Upper lobe of right lung (tissue), 1 donor: ENCODE measurements around the gene KCNQ5. TPM values are rescaled to one million over a fixed set of nuclear protein-coding genes. Genes with fewer than 3 reads are reported as not detected.

Experiments used
- ATAC-seq: fragments of 200-7000 bp; cut with Tn5 transposase; one replicate; pipeline ENCODE4 v1.9.1; 2020; ENCODE audit warnings: mild to moderate bottlenecking, moderate library complexity
- DNase-seq: peaks from one replicate; pipeline ENCODE4 v3.0.0-alpha.2; 2020
- H3K27ac ChIP-seq: fragments of 200-600 bp; one replicate; pipeline ENCODE4 v1.8.0; 2022
- H3K27me3 ChIP-seq: fragments of 200-600 bp; one replicate; pipeline ENCODE4 v1.8.0; 2022; ENCODE audit warnings: mild to moderate bottlenecking
- H3K36me3 ChIP-seq: fragments of 200-600 bp; one replicate; pipeline ENCODE4 v1.8.0; 2022
- H3K4me1 ChIP-seq: fragments of 200-600 bp; one replicate; pipeline ENCODE4 v1.8.0; 2022
- H3K4me3 ChIP-seq: fragments of 200-600 bp; one replicate; pipeline ENCODE4 v1.8.0; 2022; ENCODE audit warnings: mild to moderate bottlenecking
- H3K9me3 ChIP-seq: fragments of 200-600 bp; one replicate; pipeline ENCODE4 v1.8.0; 2022
- CTCF ChIP-seq: fragments of 200-600 bp; IDR thresholded peaks from one replicate; pipeline ENCODE4 v1.8.0; 2022; ENCODE audit warnings: antibody characterized with exemption
- intact Hi-C: fragments of 100-400 bp; cut with DNase I; formaldehyde crosslinking; loops from one replicate; pipeline ENCODE4 v1.11.0; 2022
- total RNA-seq: library from RNA; stranded (reverse); fragmentation: NEBNext Ultra II Directional; extraction: Animal tissue kit (Norgen Biotek cat#: 25700); gene quantifications from one replicate; pipeline ENCODE4 v1.2.1, GENCODE V29; 2021
- donor health status: DM: no; HTN: yes; CAD: no; lungs with severe emphysema.

The KCNQ5 gene
- total RNA-seq, 1 donor from 2014 or later = 1.3 TPM

- no peaks in the 10 kb centered on the region for H3K9me3 ChIP-seq
- no peak for ATAC-seq
- TF ChIP-seq CTCF = no peak
- peaks cover 3% of the 10 kb centered on the region for H3K4me1 ChIP-seq
- H3K27ac ChIP-seq = no peak overlapping the region
- no peaks in the 10 kb centered on the region for H3K36me3 ChIP-seq
- no peak for DNase-seq
- no peak overlapping the region for H3K4me3 ChIP-seq
- no peaks in the 10 kb centered on the region for H3K27me3 ChIP-seq
- intact Hi-C loops = no loop called here
Measured at GRCh38 chr6:72922401-72922800, 300.5 kb downstream of the KCNQ5 start.

- ATAC-seq (no peak), DNase-seq (no peak)
- Histone ChIP-seq H3K4me1 (peaks cover 3% of the 10 kb centered on the region), H3K27me3 (no peaks in the 10 kb centered on the region), H3K36me3 (no peaks in the 10 kb centered on the region), H3K4me3 (no peak overlapping the region), H3K9me3 (no peaks in the 10 kb centered on the region), H3K27ac (no peak overlapping the region)
- no peak for TF ChIP-seq CTCF
- intact Hi-C loops = no loop called here
Measured at GRCh38 chr6:72925136-72925535, 303.3 kb downstream of the KCNQ5 start.

- H3K27me3 ChIP-seq = no peaks in the 10 kb centered on the region
- H3K4me3 ChIP-seq = no peak overlapping the region
- DNase-seq (no peak), ATAC-seq (no peak)
- TF ChIP-seq CTCF = no peak
- H3K9me3 ChIP-seq = no peaks in the 10 kb centered on the region
- H3K4me1 ChIP-seq = peaks cover 3% of the 10 kb centered on the region
- no peaks in the 10 kb centered on the region for H3K36me3 ChIP-seq
- intact Hi-C loops = no loop called here
- H3K27ac ChIP-seq = no peak overlapping the region
Measured at GRCh38 chr6:72930556-72931132, 308.8 kb downstream of the KCNQ5 start.

- intact Hi-C loops = no loop called here
- DNase-seq = no peak
- H3K27ac ChIP-seq = no peak overlapping the region
- H3K27me3 ChIP-seq = no peaks in the 10 kb centered on the region
- no peaks in the 10 kb centered on the region for H3K36me3 ChIP-seq
- H3K4me1 ChIP-seq = no peaks in the 10 kb centered on the region
- no peak for ATAC-seq
- H3K4me3 ChIP-seq = no peak overlapping the region
- H3K9me3 ChIP-seq = no peaks in the 10 kb centered on the region
- TF ChIP-seq CTCF = no peak
Measured at GRCh38 chr6:72931325-72931887, 309.5 kb downstream of the KCNQ5 start.

GRCh38 chr6:72933233-72933632 lies 311.4 kb downstream of the KCNQ5 start:
- Histone ChIP-seq H3K27ac (no peak overlapping the region), H3K27me3 (no peaks in the 10 kb centered on the region), H3K36me3 (no peaks in the 10 kb centered on the region), H3K4me1 (no peaks in the 10 kb centered on the region), H3K4me3 (no peak overlapping the region), H3K9me3 (no peaks in the 10 kb centered on the region)
- TF ChIP-seq CTCF = no peak
- intact Hi-C loops = no loop called here
- no peak for ATAC-seq
- DNase-seq = no peak
